Measurements from ENCODE around the gene METTL21C. TPM values are rescaled to one million over a fixed set of nuclear protein-coding genes. Genes with fewer than 3 reads are reported as not detected.

The METTL21C gene
- total RNA-seq, 1 donor from 2014 or later = not detected

DNA sequence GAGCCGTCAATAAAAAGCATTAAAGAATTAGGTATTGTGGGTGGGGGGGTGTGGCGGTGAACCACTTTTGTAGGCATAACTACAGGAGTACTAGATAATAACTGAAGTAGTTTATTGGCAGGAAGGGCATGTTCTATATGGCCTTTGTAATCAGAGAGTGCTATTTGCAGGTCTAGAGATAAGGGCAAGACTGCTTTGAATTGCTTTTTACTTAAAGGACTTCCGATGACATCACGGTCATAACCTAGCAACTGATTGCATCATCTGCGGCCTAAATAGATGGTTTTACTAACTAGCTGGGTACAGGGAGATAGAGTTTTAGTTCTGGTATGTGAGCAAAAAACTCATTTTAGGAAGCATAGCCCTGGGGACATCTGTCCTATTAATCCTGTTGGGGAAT, 24.7 kb downstream of the METTL21C start:
- no peak overlapping the region for H3K4me3 Mint-ChIP-seq (ENCODE audit: low read depth)
- no peak for DNase-seq (ENCODE audit: low spot score, unreplicated experiment)
- no peak overlapping the region for H3K27ac Mint-ChIP-seq
- peaks cover 74% of the 10 kb centered on the region for H3K36me3 Mint-ChIP-seq (ENCODE audit: insufficient read depth)
- H3K27me3 Mint-ChIP-seq = no peaks in the 10 kb centered on the region
- TF ChIP-seq, protein P1, sequence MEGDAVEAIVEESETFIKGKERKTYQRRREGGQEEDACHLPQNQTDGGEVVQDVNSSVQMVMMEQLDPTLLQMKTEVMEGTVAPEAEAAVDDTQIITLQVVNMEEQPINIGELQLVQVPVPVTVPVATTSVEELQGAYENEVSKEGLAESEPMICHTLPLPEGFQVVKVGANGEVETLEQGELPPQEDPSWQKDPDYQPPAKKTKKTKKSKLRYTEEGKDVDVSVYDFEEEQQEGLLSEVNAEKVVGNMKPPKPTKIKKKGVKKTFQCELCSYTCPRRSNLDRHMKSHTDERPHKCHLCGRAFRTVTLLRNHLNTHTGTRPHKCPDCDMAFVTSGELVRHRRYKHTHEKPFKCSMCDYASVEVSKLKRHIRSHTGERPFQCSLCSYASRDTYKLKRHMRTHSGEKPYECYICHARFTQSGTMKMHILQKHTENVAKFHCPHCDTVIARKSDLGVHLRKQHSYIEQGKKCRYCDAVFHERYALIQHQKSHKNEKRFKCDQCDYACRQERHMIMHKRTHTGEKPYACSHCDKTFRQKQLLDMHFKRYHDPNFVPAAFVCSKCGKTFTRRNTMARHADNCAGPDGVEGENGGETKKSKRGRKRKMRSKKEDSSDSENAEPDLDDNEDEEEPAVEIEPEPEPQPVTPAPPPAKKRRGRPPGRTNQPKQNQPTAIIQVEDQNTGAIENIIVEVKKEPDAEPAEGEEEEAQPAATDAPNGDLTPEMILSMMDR (IDR thresholded peaks at IDR 0.05; ENCODE audit: unreplicated experiment) = no peak
- H3K9me3 Mint-ChIP-seq (ENCODE audit: low read depth) = peaks cover 36% of the 10 kb centered on the region
- H3K4me1 Mint-ChIP-seq (ENCODE audit: low read depth) = no peaks in the 10 kb centered on the region

DNA sequence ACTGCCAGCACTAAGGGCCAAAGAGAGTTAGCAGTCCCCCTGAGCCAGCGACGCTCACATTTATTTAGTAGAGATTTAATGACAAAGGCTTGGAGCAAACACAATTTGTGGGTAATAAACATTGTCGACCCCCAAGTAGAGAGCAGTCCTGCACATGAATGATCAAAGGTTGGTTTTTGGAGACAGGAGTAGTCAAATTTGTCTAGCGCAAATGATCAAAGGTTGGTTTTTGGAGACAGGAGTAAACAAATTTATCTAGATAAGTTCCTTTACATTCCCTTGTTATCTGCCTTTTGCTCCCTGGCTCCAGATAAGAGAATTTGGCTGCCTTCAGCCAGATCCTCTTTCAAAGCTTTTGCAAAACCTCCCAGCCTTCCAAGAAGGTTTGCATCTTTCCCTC, 26.9 kb downstream of the METTL21C start:
- H3K4me3 Mint-ChIP-seq (ENCODE audit: low read depth) = no peak overlapping the region
- H3K27ac Mint-ChIP-seq = no peak overlapping the region
- TF ChIP-seq, protein P1 (IDR thresholded peaks at IDR 0.05; ENCODE audit: unreplicated experiment) = no peak
- no peaks in the 10 kb centered on the region for H3K4me1 Mint-ChIP-seq (ENCODE audit: low read depth)
- no peaks in the 10 kb centered on the region for H3K27me3 Mint-ChIP-seq
- H3K9me3 Mint-ChIP-seq (ENCODE audit: low read depth) = peaks cover 36% of the 10 kb centered on the region
- H3K36me3 Mint-ChIP-seq (ENCODE audit: insufficient read depth) = peaks cover 83% of the 10 kb centered on the region
- DNase-seq (ENCODE audit: low spot score, unreplicated experiment) = no peak

DNA sequence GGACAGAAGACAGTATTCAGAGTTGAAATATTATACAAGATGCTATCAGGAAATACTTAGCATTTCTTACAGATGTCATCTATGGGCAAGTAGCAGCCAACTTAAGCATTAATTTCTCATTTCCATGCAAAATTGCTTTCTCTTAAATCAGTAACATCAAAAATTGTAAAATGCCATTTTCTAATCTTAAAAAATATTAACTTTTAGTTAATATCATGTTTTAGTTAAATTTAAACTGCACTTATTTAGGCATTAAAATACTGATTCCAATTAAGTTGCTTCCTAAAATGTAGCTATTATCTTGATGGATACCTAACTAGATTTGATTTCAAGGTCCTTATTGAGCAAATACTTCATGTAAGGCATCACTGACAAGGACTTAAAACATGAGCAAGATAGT, 27.8 kb downstream of the METTL21C start:
- TF ChIP-seq, protein P1 (IDR thresholded peaks at IDR 0.05; ENCODE audit: unreplicated experiment) = no peak
- peaks cover 36% of the 10 kb centered on the region for H3K9me3 Mint-ChIP-seq (ENCODE audit: low read depth)
- no peak for DNase-seq (ENCODE audit: low spot score, unreplicated experiment)
- H3K27ac Mint-ChIP-seq = no peak overlapping the region
- peaks cover 79% of the 10 kb centered on the region for H3K36me3 Mint-ChIP-seq (ENCODE audit: insufficient read depth)
- H3K4me3 Mint-ChIP-seq (ENCODE audit: low read depth) = no peak overlapping the region
- H3K4me1 Mint-ChIP-seq (ENCODE audit: low read depth) = no peaks in the 10 kb centered on the region
- H3K27me3 Mint-ChIP-seq = no peaks in the 10 kb centered on the region

DNA sequence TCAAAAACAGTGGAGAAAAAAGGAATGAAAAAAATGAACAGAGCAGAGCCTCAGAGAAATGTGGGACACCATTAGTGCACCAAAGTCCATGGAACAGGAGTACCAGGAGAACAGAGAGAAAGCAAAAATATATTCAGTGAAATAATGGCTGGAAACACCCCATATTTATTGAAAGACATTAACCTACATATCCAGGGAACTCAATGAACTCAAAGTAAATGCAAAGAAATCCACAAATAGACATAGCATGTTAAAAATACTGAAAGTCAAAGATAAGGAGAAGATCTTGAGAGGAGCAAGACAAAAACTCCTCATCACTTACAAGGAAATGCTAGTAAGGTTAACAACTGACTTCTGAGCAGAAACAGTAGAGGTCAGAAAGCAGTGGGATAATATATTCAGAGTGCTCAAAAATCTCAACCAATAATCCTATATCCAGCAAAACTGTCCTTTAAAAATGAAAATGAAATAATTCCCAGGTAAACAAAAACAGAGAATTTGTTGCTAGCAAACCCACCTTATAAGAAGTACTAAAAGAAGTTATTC, 35.6 kb downstream of the METTL21C start:
- H3K27ac Mint-ChIP-seq = no peak overlapping the region
- no peaks in the 10 kb centered on the region for H3K4me1 Mint-ChIP-seq (ENCODE audit: low read depth)
- no peaks in the 10 kb centered on the region for H3K27me3 Mint-ChIP-seq
- H3K9me3 Mint-ChIP-seq (ENCODE audit: low read depth) = peaks cover 8% of the 10 kb centered on the region
- no peak for DNase-seq (ENCODE audit: low spot score, unreplicated experiment)
- TF ChIP-seq, protein P1 (IDR thresholded peaks at IDR 0.05; ENCODE audit: unreplicated experiment) = no peak
- H3K36me3 Mint-ChIP-seq (ENCODE audit: insufficient read depth) = peaks cover 41% of the 10 kb centered on the region
- H3K4me3 Mint-ChIP-seq (ENCODE audit: low read depth) = no peak overlapping the region

DNA sequence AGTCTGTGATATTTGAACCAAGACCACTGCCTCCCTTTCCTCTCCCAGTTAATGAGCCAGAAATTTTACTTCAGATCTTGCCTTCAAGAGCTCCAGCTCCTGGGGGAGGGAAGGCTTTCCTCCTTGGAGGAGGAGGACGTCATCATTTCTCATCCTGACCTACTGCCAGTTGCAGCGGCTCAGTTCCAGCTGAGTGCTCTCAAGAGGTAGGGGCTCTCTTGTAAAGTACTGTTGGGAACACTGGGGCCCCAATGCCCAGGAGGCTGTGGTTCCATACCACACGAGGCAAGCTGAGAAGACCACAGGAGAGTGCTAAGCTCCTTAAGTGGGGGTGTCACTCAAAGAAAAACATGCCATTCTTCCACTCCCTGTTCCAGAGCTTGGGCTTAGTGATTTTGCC, 36.2 kb downstream of the METTL21C start:
- H3K9me3 Mint-ChIP-seq (ENCODE audit: low read depth) = peaks cover 8% of the 10 kb centered on the region
- H3K4me3 Mint-ChIP-seq (ENCODE audit: low read depth) = no peak overlapping the region
- H3K27me3 Mint-ChIP-seq = no peaks in the 10 kb centered on the region
- H3K36me3 Mint-ChIP-seq (ENCODE audit: insufficient read depth) = peaks cover 35% of the 10 kb centered on the region
- no peak overlapping the region for H3K27ac Mint-ChIP-seq
- TF ChIP-seq, protein P1 (IDR thresholded peaks at IDR 0.05; ENCODE audit: unreplicated experiment) = no peak
- no peak for DNase-seq (ENCODE audit: low spot score, unreplicated experiment)
- no peaks in the 10 kb centered on the region for H3K4me1 Mint-ChIP-seq (ENCODE audit: low read depth)
